OCI-LY3 (cell line): ENCODE data around the gene EMC10.

Experiments used
- H2AFZ ChIP-seq: fragments of 200-600, 300-600 bp; shearing (Covaris generic); 2 replicates; pipeline ENCODE4 v1.6.0; 2014; ENCODE audit warnings: antibody characterized with exemption, low read depth, low read length
- H3K27ac ChIP-seq: fragments of 200-600, 300-600 bp; sonication (generic); 2 replicates; pipeline ENCODE4 v1.5.1; 2014; ENCODE audit warnings: mild to moderate bottlenecking, low read length, moderate library complexity, mixed read lengths
- H3K27me3 ChIP-seq: fragments of 200-600, 300-600 bp; sonication (generic); 2 replicates; pipeline ENCODE4 v1.6.1; 2014; ENCODE audit warnings: low read depth, low read length, mixed read lengths
- H3K36me3 ChIP-seq: fragments of 200-600, 300-600 bp; sonication (generic); replicated peaks from 2 replicates; pipeline ENCODE3; 2014; ENCODE audit warnings: low read depth, low read length, mixed read lengths
- H3K4me1 ChIP-seq: fragments of 300-600, 200-600 bp; sonication (generic); 2 replicates; pipeline ENCODE4 v1.6.1; 2014; ENCODE audit warnings: low read length, mixed read lengths
- H3K4me2 ChIP-seq: fragments of 200-600, 300-600 bp; sonication (generic); 2 replicates; pipeline ENCODE4 v1.6.1; 2014; ENCODE audit warnings: low read length, mixed read lengths
- H3K4me3 ChIP-seq: fragments of 300-600, 200-600 bp; sonication (generic); 2 replicates; pipeline ENCODE4 v1.5.1; 2014; ENCODE audit warnings: antibody characterized with exemption, mild to moderate bottlenecking, low read length, moderate library complexity
- H3K79me2 ChIP-seq: fragments of 300-600, 200-600 bp; shearing (Covaris generic); 2 replicates; pipeline ENCODE4 v1.6.1; 2014; ENCODE audit warnings: mild to moderate bottlenecking, low read length, mixed read lengths
- H3K9ac ChIP-seq: fragments of 300-600, 200-600 bp; shearing (Covaris generic); 2 replicates; pipeline ENCODE4 v1.6.0; 2014; ENCODE audit warnings: mild to moderate bottlenecking, low read length, moderate library complexity
- H3K9me3 ChIP-seq: fragments of 200-600, 300-600 bp; shearing (Covaris generic); 2 replicates; pipeline ENCODE4 v1.6.1; 2014; ENCODE audit warnings: low read length, mixed read lengths; ENCODE audit not compliant: insufficient read depth
- H4K20me1 ChIP-seq: fragments of 200-600, 300-600 bp; sonication (generic); 2 replicates; pipeline ENCODE4 v1.6.1; 2016; ENCODE audit warnings: low read length, mixed read lengths; ENCODE audit not compliant: insufficient read depth
- CTCF ChIP-seq: fragments of 200-600, 300-600 bp; sonication (generic); IDR thresholded peaks from 2 replicates; pipeline ENCODE4 v1.5.1; 2014; ENCODE audit warnings: antibody characterized with exemption, low read length, low read depth
- EZH2phosphoT487 ChIP-seq: fragments of 200-600 bp; shearing (Covaris generic); IDR thresholded peaks from 2 replicates; pipeline ENCODE4 v1.6.1; 2018; ENCODE audit warnings: antibody characterized with exemption, mixed run types, low read depth

The EMC10 gene

GRCh38 chr19:50505856-50506611, 29.7 kb downstream of the EMC10 start:
- Histone ChIP-seq H3K27ac (no peak overlapping the region), H3K79me2 (no peaks in the 10 kb centered on the region; the same call in 1 of the 2 replicates), H3K4me1 (peaks cover 6% of the 10 kb centered on the region), H3K9me3 (no peaks in the 10 kb centered on the region), H2AFZ (no peak overlapping the region), H3K9ac (no peak overlapping the region), H4K20me1 (no peaks in the 10 kb centered on the region), H3K4me3 (no peak overlapping the region), H3K4me2 (no peak overlapping the region), H3K27me3 (no peaks in the 10 kb centered on the region), H3K36me3 (no peaks in the 10 kb centered on the region)
- TF ChIP-seq EZH2phosphoT487 (no peak), CTCF (no peak)

GRCh38 chr19:50506700-50507099, 30.4 kb downstream of the EMC10 start:
- no peak for TF ChIP-seq EZH2phosphoT487
- TF ChIP-seq CTCF, result no peak
- Histone ChIP-seq H3K36me3 (no peaks in the 10 kb centered on the region), H3K9ac (no peak overlapping the region), H3K9me3 (no peaks in the 10 kb centered on the region), H3K79me2 (no peaks in the 10 kb centered on the region; the same call in 1 of the 2 replicates), H3K4me2 (no peak overlapping the region), H3K27ac (no peak overlapping the region), H3K27me3 (no peaks in the 10 kb centered on the region), H3K4me1 (peaks cover 6% of the 10 kb centered on the region), H4K20me1 (no peaks in the 10 kb centered on the region), H2AFZ (no peak overlapping the region), H3K4me3 (no peak overlapping the region)

- Histone ChIP-seq H3K27ac (no peak overlapping the region), H3K4me2 (no peak overlapping the region), H4K20me1 (no peaks in the 10 kb centered on the region), H3K9ac (no peak overlapping the region), H3K27me3 (no peaks in the 10 kb centered on the region), H2AFZ (no peak overlapping the region), H3K36me3 (no peaks in the 10 kb centered on the region), H3K79me2 (no peaks in the 10 kb centered on the region; the same call in 1 of the 2 replicates), H3K9me3 (no peaks in the 10 kb centered on the region), H3K4me1 (peaks cover 10% of the 10 kb centered on the region), H3K4me3 (no peak overlapping the region)
- TF ChIP-seq EZH2phosphoT487 (no peak), CTCF (no peak)
These were observed 31.1 kb downstream of the EMC10 start for GRCh38 chr19:50507376-50507775.

- H3K4me3 ChIP-seq, result no peak overlapping the region
- no peak overlapping the region for H3K9ac ChIP-seq
- H3K9me3 ChIP-seq, result no peaks in the 10 kb centered on the region
- no peak overlapping the region for H2AFZ ChIP-seq
- H4K20me1 ChIP-seq, result no peaks in the 10 kb centered on the region
- TF ChIP-seq EZH2phosphoT487, result no peak
- TF ChIP-seq CTCF, result no peak
- H3K4me2 ChIP-seq, result no peak overlapping the region
- no peak overlapping the region for H3K27ac ChIP-seq
- H3K27me3 ChIP-seq, result no peaks in the 10 kb centered on the region
- H3K4me1 ChIP-seq, result peaks cover 10% of the 10 kb centered on the region
- no peaks in the 10 kb centered on the region for H3K36me3 ChIP-seq
- H3K79me2 ChIP-seq, result no peaks in the 10 kb centered on the region; the same call in 1 of the 2 replicates
These were observed 32.5 kb downstream of the EMC10 start for GRCh38 chr19:50508843-50509190.
